GM18517 (cell line): ENCODE measurements around the gene SLC6A5.
A peak's percentile ranks its signal among the peaks of the same experiment; 100 is the strongest.

ENCODE experiments used
- ATAC-seq: cut with Tn5 transposase; IDR thresholded peaks from one replicate; pipeline ENCODE4 v1.9.1; 2021; ENCODE audit warnings: mild to moderate bottlenecking, moderate library complexity; ENCODE audit not compliant: unreplicated experiment

Gene SLC6A5

DNA sequence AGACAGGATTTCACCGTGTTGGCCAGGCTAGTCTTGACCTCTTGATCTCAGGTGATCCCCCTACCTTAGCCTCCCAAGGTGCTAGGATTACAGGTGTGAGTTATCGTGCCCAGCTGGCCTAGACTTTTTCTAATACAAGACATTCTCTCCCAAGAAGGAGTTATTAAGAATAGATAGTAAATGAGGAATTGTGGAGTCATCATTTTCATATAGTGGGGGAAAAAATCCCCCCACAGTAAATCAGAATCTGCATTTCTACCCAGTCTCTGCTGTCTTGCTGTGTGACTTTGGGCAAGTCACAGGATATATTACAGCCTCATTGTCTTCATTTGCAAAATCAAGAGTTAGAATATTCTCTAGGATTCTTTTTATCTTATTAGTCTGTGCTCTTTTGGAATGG lies 21.6 kb downstream of the SLC6A5 start:
- no peak for ATAC-seq

DNA sequence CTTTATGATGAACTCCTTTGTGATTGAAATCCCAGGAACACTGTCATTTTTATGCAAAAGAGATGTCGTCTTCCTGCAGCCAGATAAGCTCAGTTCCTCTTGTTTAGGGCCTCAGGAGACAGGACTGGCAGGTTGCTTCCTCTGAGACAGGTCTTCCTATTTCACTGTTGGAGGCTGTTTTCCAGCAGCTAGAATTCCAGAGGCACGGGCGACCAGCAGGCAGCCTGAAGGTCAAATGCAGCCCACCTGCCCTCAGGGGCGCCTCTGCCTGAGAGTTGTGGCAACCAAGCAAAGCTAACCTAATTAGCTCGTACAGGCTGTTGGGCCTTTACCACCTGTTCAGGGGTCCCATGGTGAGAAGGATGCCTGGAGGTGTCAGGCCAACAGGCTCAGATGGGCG lies 22.3 kb downstream of the SLC6A5 start:
- ATAC-seq, result no peak

DNA sequence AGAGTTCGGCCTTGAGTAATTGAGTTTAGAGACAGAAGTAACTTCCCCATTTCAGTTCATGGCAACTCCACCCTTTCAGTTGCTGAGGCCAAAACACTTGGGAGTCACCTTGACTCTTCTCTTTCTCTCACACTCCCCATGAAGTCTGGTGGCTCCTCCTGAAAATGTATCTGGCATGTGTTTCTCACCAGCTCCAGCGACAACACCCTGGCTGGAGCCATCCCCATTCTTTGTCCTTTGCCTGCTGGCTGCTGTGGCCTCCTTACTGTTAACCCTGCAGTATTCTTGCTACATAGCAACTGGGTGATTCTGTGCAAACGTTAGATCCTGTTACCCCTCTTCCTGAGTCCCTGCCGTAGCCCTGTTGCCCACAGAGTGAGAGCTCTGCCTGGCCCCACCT lies 23.8 kb downstream of the SLC6A5 start:
- ATAC-seq, result no peak

GRCh38 chr11:20626279-20626678 lies 26.9 kb downstream of the SLC6A5 start:
- no peak for ATAC-seq

- ATAC-seq, result no peak
Measured at GRCh38 chr11:20627026-20627425, 27.6 kb downstream of the SLC6A5 start.

DNA sequence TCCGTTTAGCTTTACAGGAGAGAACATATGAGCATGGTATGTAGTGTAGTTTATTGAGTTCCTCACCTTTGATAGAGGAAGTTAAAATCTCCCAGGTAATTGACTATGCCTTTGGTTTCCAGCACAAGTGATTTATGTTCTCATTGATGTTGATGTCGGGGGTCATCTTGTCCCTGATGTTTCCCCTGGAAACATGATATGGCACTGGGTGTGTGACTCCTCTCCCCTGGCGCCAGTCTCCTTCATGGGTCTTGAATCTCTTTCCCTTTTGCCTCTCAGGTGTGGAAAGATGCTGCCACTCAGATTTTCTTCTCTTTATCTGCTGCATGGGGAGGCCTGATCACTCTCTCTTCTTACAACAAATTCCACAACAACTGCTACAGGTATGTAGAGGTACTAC lies 28.3 kb downstream of the SLC6A5 start:
- no peak for ATAC-seq

DNA sequence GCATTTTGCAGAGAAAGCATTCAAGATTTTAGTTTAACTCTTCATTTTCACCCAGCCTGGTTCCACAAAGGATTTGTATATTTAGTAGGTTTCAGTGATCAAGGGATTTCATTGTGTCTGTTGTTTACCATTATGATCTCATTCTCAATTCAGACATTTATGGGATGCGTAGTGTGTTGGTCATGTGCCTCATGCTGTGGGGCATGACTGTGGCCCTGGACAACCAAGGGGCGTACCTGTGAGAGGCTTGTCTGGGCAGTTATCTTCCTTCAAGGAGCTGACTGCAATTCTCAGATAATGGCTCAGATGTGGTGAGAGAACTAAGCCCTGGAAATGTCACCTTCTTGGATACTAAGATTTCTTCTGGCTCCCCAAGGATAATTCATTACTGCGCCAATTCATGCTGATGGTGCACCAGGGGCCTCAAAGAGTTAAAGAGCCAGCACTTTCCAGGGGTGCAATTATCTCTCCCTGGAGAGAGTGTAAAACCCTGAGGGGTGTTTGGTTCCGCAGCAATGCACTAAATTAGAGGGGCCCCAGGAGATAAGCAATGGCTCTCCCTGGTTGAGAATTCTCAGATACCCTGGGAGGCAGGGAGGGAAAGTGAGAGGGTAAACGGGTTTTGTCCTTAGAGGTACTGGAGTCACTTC lies 32.2 kb downstream of the SLC6A5 start:
- ATAC-seq, result no peak

DNA sequence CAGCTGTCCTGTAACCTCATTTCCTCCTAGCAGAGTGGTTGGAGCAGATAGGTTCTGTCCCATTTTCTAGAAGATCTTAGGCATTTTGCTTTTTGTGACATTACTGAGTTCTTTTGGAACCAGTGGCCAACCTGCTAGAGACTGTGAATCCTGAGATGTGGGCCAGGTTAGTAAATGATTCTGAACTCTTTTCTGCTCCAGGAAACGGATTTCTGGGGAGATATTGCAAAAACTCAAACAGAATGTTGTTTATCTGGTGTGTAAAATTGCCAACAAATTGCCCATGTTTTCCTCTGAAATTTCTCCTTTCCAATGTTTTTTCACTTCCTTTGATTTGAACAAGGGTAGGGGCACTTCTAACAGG lies 32.7 kb downstream of the SLC6A5 start:
- ATAC-seq, result no peak

DNA sequence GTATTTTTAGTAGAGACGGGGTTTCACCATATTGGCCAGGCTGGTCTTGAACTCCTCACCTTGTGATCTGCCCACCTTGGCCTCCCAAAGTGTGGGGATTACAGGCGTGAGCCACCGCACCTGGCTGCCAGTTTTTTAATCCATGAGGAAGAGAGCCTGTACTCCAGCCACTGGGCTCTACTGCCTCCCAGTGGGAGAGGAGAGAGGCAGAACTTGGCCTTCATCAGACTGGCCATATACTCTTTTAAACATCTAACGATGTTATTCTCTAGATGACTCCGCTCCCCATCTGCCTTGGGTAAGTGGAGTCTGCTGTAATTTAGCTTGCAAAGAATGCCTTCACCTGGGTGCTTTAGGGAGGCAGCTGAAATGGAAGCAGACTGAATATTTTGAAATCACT lies 34.6 kb downstream of the SLC6A5 start:
- no peak for ATAC-seq

- no peak for ATAC-seq
Measured at GRCh38 chr11:20634781-20635180, 35.4 kb downstream of the SLC6A5 start.

DNA sequence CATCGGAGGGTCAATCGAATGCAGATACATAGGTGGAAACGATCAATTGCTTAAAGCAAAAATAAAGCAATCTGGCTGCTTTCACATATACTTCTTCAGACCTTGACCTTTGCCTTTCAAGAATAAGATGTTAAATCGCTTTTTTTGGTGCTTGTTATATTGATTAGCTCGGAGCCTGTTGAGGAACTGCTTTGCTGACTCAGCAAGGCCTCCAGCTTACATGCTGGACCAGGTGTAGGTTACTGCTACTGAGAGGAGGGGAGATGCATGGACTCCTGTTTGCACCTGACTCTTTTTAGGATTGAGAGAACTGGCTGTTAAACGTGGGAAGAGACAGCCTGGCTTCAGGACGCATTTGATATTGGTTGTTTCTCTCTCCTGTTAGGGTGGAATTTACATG lies 38.7 kb downstream of the SLC6A5 start:
- ATAC-seq, result no peak

DNA sequence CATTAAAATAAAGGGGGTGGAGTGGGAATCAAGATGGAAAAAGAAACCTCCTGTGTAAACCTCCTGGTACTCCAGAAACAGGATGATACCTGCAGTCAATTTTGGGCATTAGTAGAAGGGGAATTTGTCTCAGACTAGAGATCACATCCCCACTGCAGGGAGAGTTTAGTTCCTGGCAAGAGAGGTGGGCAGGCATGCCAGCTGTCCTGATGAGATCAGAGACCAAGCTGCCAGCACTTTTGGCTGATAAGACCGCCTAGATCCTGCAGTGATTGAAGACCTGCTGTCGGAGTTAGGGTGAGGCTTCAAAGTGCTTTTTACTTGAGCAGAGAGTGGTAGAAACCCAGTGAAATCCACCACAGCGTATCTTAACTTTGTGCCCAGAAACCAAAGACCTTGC lies 40.3 kb downstream of the SLC6A5 start:
- no peak for ATAC-seq

DNA sequence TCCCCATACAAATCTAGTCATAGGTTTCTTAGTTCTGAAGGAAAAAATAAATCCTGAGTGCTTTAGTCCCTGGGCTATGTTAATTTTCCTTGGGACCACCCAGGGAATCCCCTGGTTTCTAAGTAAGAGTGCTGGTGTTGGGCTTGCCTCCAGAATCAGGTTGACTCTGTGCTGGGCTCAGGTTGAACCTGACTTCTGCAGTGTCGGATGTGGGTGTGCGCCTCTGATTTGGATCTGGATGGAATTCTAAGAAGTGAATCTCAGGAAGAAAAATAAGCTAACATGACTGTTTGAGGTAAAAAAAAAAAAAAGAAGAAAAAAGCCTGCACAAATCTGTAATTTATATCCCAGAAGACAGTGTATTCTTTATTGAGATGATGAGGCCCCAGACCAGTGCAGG lies 41.0 kb downstream of the SLC6A5 start:
- ATAC-seq, result no peak

DNA sequence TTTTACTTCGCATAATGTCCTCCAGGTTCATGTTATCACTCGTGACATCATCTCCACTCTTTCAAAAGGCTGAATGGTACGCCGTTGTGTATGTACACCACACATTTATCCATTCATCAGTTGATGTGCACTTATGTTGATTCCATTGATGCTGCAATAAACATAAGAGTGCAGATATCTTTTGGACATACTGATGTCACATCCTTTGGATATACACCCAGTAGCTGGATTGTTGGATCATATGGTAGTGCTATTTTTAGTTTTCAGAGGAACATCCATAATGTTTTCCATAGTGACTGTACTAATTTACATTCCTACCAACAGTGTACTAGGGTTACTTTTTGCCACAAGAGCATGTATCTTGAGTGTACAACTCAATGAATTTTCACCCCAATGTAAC lies 45.0 kb downstream of the SLC6A5 start:
- ATAC-seq, result no peak

DNA sequence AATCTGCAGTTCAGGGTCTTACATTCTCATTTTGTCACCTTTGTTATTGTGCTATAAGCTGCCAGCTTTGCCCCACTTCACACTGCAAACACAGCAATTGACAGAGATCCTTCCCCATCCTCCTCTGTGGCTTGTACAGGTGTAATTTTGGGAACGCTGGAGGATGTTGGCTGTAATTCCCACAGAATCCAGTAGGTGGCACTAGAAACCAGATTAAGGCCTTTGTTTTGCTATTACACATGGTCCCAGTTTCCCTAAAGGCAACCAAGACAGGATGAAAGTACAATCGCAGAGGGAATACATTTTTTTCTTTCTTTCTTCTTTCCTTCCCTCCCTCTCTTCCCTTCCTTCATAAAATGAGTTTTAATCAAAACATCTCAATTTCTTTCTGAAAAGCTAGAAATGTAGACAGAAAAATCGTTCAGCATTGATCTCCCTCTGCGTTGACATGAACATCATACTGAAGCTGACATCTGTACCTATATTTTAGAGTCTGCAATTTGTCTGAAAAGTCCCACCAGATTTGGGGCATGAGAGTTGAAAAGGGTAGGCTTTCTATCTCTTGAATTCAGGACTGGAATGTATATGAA lies 48.7 kb downstream of the SLC6A5 start:
- peak; percentile 74 for ATAC-seq

- ATAC-seq, result no peak
Measured at GRCh38 chr11:20652150-20652806, 52.9 kb downstream of the SLC6A5 start.

DNA sequence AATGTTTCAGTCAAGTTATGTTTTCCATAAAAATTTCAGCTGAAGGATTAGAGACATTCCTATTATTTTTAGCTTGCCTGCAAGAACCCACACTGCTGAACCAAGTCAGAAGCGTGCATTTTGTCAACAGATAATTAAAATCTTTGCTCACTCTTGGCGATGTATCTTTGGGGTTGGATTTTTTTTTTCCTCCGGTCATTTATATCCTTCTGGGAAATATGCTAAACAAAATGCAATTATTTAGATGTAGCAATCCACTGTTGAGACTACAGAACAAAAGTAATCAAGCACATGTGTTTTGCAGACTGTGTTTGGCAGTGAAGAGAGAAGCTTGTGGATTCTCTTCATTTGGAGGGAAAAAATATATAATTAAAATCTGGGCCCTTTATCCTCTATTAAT lies 54.6 kb downstream of the SLC6A5 start:
- no peak for ATAC-seq

- no peak for ATAC-seq
Measured at GRCh38 chr11:20656901-20657300, 57.5 kb downstream of the SLC6A5 start.

DNA sequence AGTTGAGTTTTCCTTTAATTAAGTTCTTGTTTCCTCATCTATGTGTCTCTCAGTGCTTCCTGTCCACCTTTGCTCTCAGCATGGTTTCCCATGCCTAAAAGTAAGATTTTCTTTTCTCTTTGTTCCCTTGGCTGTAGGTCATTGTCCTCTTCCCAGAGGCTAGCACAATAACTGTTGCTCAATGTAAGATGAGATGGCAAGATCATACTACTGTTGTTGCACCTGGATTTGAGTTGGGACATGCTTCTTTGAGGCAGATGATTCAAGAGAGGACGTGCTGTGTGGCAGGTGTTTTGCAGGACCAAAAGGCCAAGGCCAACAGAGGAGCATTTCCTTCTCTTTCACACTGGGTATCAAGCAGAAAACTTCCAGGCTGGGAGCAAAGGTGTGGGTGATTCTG lies 58.7 kb downstream of the SLC6A5 start:
- no peak for ATAC-seq

GRCh38 chr11:20661445-20661844 lies 62.0 kb downstream of the SLC6A5 start:
- no peak for ATAC-seq

- ATAC-seq, result no peak
Measured at GRCh38 chr11:20661850-20662249, 62.4 kb downstream of the SLC6A5 start.

DNA sequence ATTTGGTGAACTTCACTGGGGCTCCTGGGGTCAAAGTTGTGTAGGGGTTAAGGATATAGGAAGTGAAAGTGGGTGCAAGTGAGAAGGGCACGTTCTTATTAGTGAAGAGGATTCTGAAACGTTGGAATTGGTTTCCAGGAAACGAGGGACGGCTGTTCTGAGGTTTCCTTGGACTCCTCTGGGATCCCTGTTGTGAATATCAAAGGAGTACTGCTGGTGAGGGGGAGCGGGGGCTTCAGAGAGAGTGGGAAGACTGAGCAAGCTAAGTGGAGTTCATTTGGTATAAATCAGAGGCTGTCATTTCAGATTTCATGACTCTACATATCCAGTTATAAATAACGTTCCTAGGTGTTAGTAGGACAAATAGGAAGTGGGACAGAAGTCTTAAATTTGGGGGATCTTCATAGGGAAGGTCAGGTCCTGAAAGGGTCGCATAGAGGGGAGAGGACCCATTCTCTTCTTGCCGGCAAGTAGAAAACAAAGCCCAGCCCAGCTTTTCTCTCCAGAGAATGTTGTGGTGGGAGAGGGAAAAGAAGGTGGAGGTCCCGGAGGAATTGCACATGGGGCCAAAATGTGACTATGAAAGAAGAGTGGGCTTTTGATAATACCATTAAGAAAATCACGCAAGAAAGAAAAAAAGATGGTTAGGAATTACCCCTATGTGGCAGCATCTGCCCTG lies 68.9 kb downstream of the SLC6A5 start:
- no peak for ATAC-seq
